ENCODE data around the gene ZNF670. TPM values are rescaled to one million over a fixed set of nuclear protein-coding genes. Genes with fewer than 3 reads are reported as not detected.

Gene ZNF670
- total RNA-seq, 1 experiment from 2014 or later = 13.9 TPM

DNA sequence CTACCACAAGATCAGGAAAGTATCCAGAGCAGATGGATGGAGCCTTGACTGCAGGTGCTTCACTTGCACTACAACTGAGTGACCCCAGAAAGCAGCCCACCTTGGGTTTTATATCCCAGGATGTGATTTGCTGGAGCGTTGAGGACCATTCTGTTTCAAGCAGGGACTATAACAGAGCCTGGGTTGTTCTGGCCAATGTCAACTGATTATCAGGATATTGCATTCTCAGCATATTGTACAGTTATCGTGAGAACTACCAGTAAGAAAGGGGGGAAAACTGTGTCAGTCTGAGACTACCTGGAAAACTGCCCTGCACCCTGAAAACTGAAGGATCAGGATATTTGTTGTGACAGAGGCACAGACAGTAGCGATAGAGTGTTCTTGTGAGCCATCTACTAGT, 17.5 kb upstream of the ZNF670 start:
- no peak overlapping the region for H2BK5ac ChIP-seq (ENCODE audit: insufficient read length, low read length)
- no peak overlapping the region for H3K14ac ChIP-seq (ENCODE audit: insufficient read depth, low read length)
- H4K8ac ChIP-seq (replicated peaks; ENCODE audit: insufficient read length, low read depth, low read length) = no peak overlapping the region
- no peak overlapping the region for H3K4me3 Mint-ChIP-seq
- no peak overlapping the region for H3T11ph ChIP-seq (ENCODE audit: low read length)
- H4K91ac ChIP-seq (ENCODE audit: insufficient read length, low read depth, low read length) = no peak overlapping the region
- TF ChIP-seq, protein P1, sequence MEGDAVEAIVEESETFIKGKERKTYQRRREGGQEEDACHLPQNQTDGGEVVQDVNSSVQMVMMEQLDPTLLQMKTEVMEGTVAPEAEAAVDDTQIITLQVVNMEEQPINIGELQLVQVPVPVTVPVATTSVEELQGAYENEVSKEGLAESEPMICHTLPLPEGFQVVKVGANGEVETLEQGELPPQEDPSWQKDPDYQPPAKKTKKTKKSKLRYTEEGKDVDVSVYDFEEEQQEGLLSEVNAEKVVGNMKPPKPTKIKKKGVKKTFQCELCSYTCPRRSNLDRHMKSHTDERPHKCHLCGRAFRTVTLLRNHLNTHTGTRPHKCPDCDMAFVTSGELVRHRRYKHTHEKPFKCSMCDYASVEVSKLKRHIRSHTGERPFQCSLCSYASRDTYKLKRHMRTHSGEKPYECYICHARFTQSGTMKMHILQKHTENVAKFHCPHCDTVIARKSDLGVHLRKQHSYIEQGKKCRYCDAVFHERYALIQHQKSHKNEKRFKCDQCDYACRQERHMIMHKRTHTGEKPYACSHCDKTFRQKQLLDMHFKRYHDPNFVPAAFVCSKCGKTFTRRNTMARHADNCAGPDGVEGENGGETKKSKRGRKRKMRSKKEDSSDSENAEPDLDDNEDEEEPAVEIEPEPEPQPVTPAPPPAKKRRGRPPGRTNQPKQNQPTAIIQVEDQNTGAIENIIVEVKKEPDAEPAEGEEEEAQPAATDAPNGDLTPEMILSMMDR (conservative IDR thresholded peaks at IDR 0.05) = no peak
- H3K9ac ChIP-seq (ENCODE audit: extremely low read depth, insufficient read length, low read length) = no peak overlapping the region
- WGBS (ENCODE audit: extremely low coverage, insufficient read length, low lambda C conversion rate) = no CpG with 5 or more reads among the region's 3 CpGs
- H2BK12ac ChIP-seq (ENCODE audit: insufficient read length, low read depth, low read length) = no peak overlapping the region
- no peaks in the 10 kb centered on the region for H4K20me1 ChIP-seq (ENCODE audit: control insufficient read depth, insufficient read depth, insufficient read length)
- no peak overlapping the region for H3K56ac ChIP-seq (ENCODE audit: insufficient read length, low read depth, low read length)
- H3K79me2 ChIP-seq (ENCODE audit: insufficient read depth, low read length) = no peaks in the 10 kb centered on the region
- H3K23me2 ChIP-seq (ENCODE audit: insufficient read length, low read depth, low read length, poor library complexity, severe bottlenecking) = no peaks in the 10 kb centered on the region
- no peak overlapping the region for H3K4ac ChIP-seq (ENCODE audit: low read depth, low read length)
- no peak overlapping the region for H2BK20ac ChIP-seq (ENCODE audit: low read depth, low read length, poor library complexity, severe bottlenecking)
- H3K18ac ChIP-seq (ENCODE audit: insufficient read length, low read depth, low read length) = no peak overlapping the region
- no peak overlapping the region for H2BK120ac ChIP-seq (ENCODE audit: low read depth, low read length, poor library complexity, severe bottlenecking)
- H3K36me3 Mint-ChIP-seq (ENCODE audit: insufficient read depth in 1 of 3, low read depth in 3 of 3) = peaks cover 11 to 34% (median 29%) of the 10 kb centered on the region in 3 experiments
- peaks cover 4% of the 10 kb centered on the region for H3K9me3 ChIP-seq (ENCODE audit: control insufficient read depth, low read depth, low read length)
- no peak overlapping the region for H3K23ac ChIP-seq (ENCODE audit: insufficient read length, low read depth, low read length)
- no peak for DNase-seq
- H3K4me1 Mint-ChIP-seq = no peaks in the 10 kb centered on the region
- H3K27me3 ChIP-seq (ENCODE audit: insufficient read depth, low read length) = no peaks in the 10 kb centered on the region
- no peak overlapping the region for H2AK5ac ChIP-seq (ENCODE audit: insufficient read length, low read length)
- peaks cover 8 to 12% of the 10 kb centered on the region in 2 experiments; a peak in 4 of 5 replicates for H3K9me3 Mint-ChIP-seq
- H3K4me1 ChIP-seq (ENCODE audit: insufficient read depth, low read length) = no peaks in the 10 kb centered on the region
- no peak overlapping the region for H2AFZ ChIP-seq (ENCODE audit: low read length)
- H2BK15ac ChIP-seq (ENCODE audit: low read depth, low read length) = no peak overlapping the region
- H3K27ac Mint-ChIP-seq = no peak overlapping the region
- H4K5ac ChIP-seq (ENCODE audit: insufficient read length, low read depth, low read length) = no peak overlapping the region
- no peak overlapping the region for H3K27ac ChIP-seq (ENCODE audit: insufficient read length, low read depth, low read length)
- no peaks in the 10 kb centered on the region for H3K79me1 ChIP-seq (ENCODE audit: insufficient read depth, low read depth, low read length, poor library complexity, severe bottlenecking)
- no peaks in the 10 kb centered on the region for H3K27me3 Mint-ChIP-seq (ENCODE audit: low read depth)
- H3K4me2 ChIP-seq (ENCODE audit: insufficient read depth, insufficient read length, low read length) = no peak overlapping the region
